Measurements from ENCODE around the gene ADAM12. TPM values are rescaled to one million over a fixed set of nuclear protein-coding genes. Genes with fewer than 3 reads are reported as not detected.

The ADAM12 gene
- total RNA-seq, 1 experiment from 2014 or later: 0.24 TPM

DNA sequence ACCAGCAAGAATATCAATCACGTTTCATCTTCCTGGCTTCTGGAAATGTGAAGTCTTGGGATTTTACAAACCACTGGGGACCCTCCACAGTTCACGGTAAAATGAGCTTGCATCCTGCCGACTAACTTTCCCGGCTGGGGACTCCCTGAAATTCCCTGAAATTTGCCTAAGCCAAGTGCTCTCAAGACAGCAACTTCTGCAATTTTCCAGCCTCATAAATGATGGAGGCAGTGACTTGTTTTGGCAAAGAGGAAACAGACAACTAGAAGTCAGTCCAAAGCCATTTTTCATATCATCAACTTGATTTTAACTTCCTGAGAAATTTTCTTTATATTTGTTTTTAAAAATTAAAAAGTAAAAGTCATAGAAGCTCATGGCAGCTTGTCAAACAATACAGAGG is 279.6 kb downstream of the ADAM12 start:
- no peaks in the 10 kb centered on the region; the same call in 1 of the 2 replicates for H3K27me3 Mint-ChIP-seq (ENCODE audit: low read depth)
- H2BK20ac ChIP-seq (ENCODE audit: low read depth, low read length, poor library complexity, severe bottlenecking): no peak overlapping the region
- H3K9me3 Mint-ChIP-seq: peaks cover 0 to 2% of the 10 kb centered on the region in 2 experiments; a peak in 2 of 5 replicates
- no peaks in the 10 kb centered on the region for H3K9me3 ChIP-seq (ENCODE audit: control insufficient read depth, low read depth, low read length)
- H3K23ac ChIP-seq (ENCODE audit: insufficient read length, low read depth, low read length): no peak overlapping the region
- H3K4me2 ChIP-seq (ENCODE audit: insufficient read depth, insufficient read length, low read length): no peak overlapping the region
- H3K14ac ChIP-seq (ENCODE audit: insufficient read depth, low read length): no peak overlapping the region
- peaks cover 0 to 6% (median 2%) of the 10 kb centered on the region in 3 experiments; a peak in 2 of 7 replicates for H3K36me3 Mint-ChIP-seq (ENCODE audit: insufficient read depth in 1 of 3, low read depth in 3 of 3)
- no peak overlapping the region for H3K56ac ChIP-seq (ENCODE audit: insufficient read length, low read depth, low read length)
- H3K4me3 Mint-ChIP-seq: no peak overlapping the region
- no peak overlapping the region for H4K91ac ChIP-seq (ENCODE audit: insufficient read length, low read depth, low read length)
- no peak overlapping the region for H2AK5ac ChIP-seq (ENCODE audit: insufficient read length, low read length)
- TF ChIP-seq, protein P1, sequence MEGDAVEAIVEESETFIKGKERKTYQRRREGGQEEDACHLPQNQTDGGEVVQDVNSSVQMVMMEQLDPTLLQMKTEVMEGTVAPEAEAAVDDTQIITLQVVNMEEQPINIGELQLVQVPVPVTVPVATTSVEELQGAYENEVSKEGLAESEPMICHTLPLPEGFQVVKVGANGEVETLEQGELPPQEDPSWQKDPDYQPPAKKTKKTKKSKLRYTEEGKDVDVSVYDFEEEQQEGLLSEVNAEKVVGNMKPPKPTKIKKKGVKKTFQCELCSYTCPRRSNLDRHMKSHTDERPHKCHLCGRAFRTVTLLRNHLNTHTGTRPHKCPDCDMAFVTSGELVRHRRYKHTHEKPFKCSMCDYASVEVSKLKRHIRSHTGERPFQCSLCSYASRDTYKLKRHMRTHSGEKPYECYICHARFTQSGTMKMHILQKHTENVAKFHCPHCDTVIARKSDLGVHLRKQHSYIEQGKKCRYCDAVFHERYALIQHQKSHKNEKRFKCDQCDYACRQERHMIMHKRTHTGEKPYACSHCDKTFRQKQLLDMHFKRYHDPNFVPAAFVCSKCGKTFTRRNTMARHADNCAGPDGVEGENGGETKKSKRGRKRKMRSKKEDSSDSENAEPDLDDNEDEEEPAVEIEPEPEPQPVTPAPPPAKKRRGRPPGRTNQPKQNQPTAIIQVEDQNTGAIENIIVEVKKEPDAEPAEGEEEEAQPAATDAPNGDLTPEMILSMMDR (conservative IDR thresholded peaks at IDR 0.05): no peak
- no peak overlapping the region for H2BK120ac ChIP-seq (ENCODE audit: low read depth, low read length, poor library complexity, severe bottlenecking)
- H3K4me1 ChIP-seq (ENCODE audit: insufficient read depth, low read length): no peaks in the 10 kb centered on the region
- H3K18ac ChIP-seq (ENCODE audit: insufficient read length, low read depth, low read length): no peak overlapping the region
- no peaks in the 10 kb centered on the region for H3K79me1 ChIP-seq (ENCODE audit: insufficient read depth, low read depth, low read length, poor library complexity, severe bottlenecking)
- no peak overlapping the region for H3K4ac ChIP-seq (ENCODE audit: low read depth, low read length)
- no peak overlapping the region for H2BK15ac ChIP-seq (ENCODE audit: low read depth, low read length)
- H2BK5ac ChIP-seq (ENCODE audit: insufficient read length, low read length): no peak overlapping the region
- H3K27ac Mint-ChIP-seq: no peak overlapping the region; a peak in 1 of 7 replicates
- no peak overlapping the region for H4K5ac ChIP-seq (ENCODE audit: insufficient read length, low read depth, low read length)
- WGBS (ENCODE audit: extremely low coverage, insufficient read length, low lambda C conversion rate): no CpG with 5 or more reads among the region's 4 CpGs
- H2AFZ ChIP-seq (ENCODE audit: low read length): no peak overlapping the region
- no peak overlapping the region for H4K8ac ChIP-seq (replicated peaks; ENCODE audit: insufficient read length, low read depth, low read length)
- DNase-seq: no peak
- no peaks in the 10 kb centered on the region for H3K27me3 ChIP-seq (ENCODE audit: insufficient read depth, low read length)
- no peak overlapping the region for H3K27ac ChIP-seq (ENCODE audit: insufficient read length, low read depth, low read length)
- H3K4me1 Mint-ChIP-seq: peaks cover 2 to 11% of the 10 kb centered on the region in 2 experiments; a peak in 3 of 4 replicates
- H3K9ac ChIP-seq (ENCODE audit: extremely low read depth, insufficient read length, low read length): no peak overlapping the region
- H4K20me1 ChIP-seq (ENCODE audit: control insufficient read depth, insufficient read depth, insufficient read length): no peaks in the 10 kb centered on the region
- H2BK12ac ChIP-seq (ENCODE audit: insufficient read length, low read depth, low read length): no peak overlapping the region
- H3T11ph ChIP-seq (ENCODE audit: low read length): no peak overlapping the region
- H3K79me2 ChIP-seq (ENCODE audit: insufficient read depth, low read length): no peaks in the 10 kb centered on the region
- no peaks in the 10 kb centered on the region for H3K23me2 ChIP-seq (ENCODE audit: insufficient read length, low read depth, low read length, poor library complexity, severe bottlenecking)

Data from H9 (cell line).